GM18511 (cell line): ENCODE results near the gene AGPAT3.

Experiments
- ATAC-seq: cut with Tn5 transposase; IDR thresholded peaks from one replicate; pipeline ENCODE4 v1.9.1; 2021; ENCODE audit warnings: mild to moderate bottlenecking, moderate library complexity; ENCODE audit not compliant: unreplicated experiment

Gene AGPAT3

GRCh38 chr21:43989401-43989800, 124.4 kb downstream of the AGPAT3 start:
- no peak for ATAC-seq

- ATAC-seq: no peak
These were observed 126.5 kb downstream of the AGPAT3 start for GRCh38 chr21:43991447-43991991.

- no peak for ATAC-seq
These were observed 127.1 kb downstream of the AGPAT3 start for GRCh38 chr21:43992121-43992520.

GRCh38 chr21:43993420-43993934, 128.5 kb downstream of the AGPAT3 start:
- no peak for ATAC-seq

GRCh38 chr21:43994085-43994484, 129.1 kb downstream of the AGPAT3 start:
- no peak for ATAC-seq

GRCh38 chr21:43994646-43995045, 129.6 kb downstream of the AGPAT3 start:
- ATAC-seq: no peak

- no peak for ATAC-seq
These were observed 130.6 kb downstream of the AGPAT3 start for GRCh38 chr21:43995521-43996105.

- ATAC-seq: no peak
These were observed 133.0 kb downstream of the AGPAT3 start for GRCh38 chr21:43997766-43998742.

GRCh38 chr21:44000360-44000759, 135.3 kb downstream of the AGPAT3 start:
- no peak for ATAC-seq

GRCh38 chr21:44002511-44002910, 137.5 kb downstream of the AGPAT3 start:
- no peak for ATAC-seq

- ATAC-seq: no peak
These were observed 138.4 kb downstream of the AGPAT3 start for GRCh38 chr21:44003307-44003966.

- no peak for ATAC-seq
These were observed 140.0 kb downstream of the AGPAT3 start for GRCh38 chr21:44005071-44005470.

GRCh38 chr21:44005593-44005992, 140.6 kb downstream of the AGPAT3 start:
- ATAC-seq: no peak

GRCh38 chr21:44006017-44006619, 141.1 kb downstream of the AGPAT3 start:
- no peak for ATAC-seq

GRCh38 chr21:44006656-44007055, 141.6 kb downstream of the AGPAT3 start:
- no peak for ATAC-seq

- no peak for ATAC-seq
These were observed 145.4 kb downstream of the AGPAT3 start for GRCh38 chr21:44010429-44010828.

GRCh38 chr21:44011123-44011522, 146.1 kb downstream of the AGPAT3 start:
- ATAC-seq: no peak

GRCh38 chr21:44011579-44012473, 146.8 kb downstream of the AGPAT3 start, which contains the start of gene TRAPPC10:
Gene TRAPPC10, plus strand, starts transcription at chr21:44012309. Its CDS starts 185 bp downstream, at chr21:44012494.
- ATAC-seq: peak; percentile 73
